H1 (cell line): ENCODE measurements around the gene COQ9. TPM values are rescaled to one million over a fixed set of nuclear protein-coding genes. Genes with fewer than 3 reads are reported as not detected.

Experiments used
- CTCF ChIA-PET: fragments of 300-600 bp; sonication (Branson Sonifier 250); formaldehyde crosslinking; loops from one replicate; lab custom pipeline; 2021; ENCODE audit not compliant: partially characterized antibody; lab: Charles Lee
- POLR2A ChIA-PET: fragments of 300-600 bp; sonication (Branson Sonifier 250); formaldehyde crosslinking; loops from one replicate; lab custom pipeline; 2021; ENCODE audit warnings: inconsistent platforms; ENCODE audit not compliant: partially characterized antibody; lab: Charles Lee
- DNase-seq, 2 experiments: peaks; one replicate each; pipeline versions ENCODE4 v3.0.0 to v3.0.0-alpha.2; 2010 to 2022; ENCODE audit warnings: low spot score in 2 of 2, low read depth in 1 of 2, mixed read lengths in 1 of 2
- FAIRE-seq: peaks from 2 replicates; lab custom pipeline; 2011; peaks lifted over from hg19 to GRCh38; lab: Jason Lieb, UNC
- H2AFZ ChIP-seq: 2 replicates; pipeline ENCODE4 v1.8.1; 2012; ENCODE audit warnings: low read length, inconsistent platforms
- H2AK5ac ChIP-seq: 2 replicates; pipeline ENCODE4 v1.6.1; 2013; ENCODE audit warnings: low read depth, low read length
- H2BK120ac ChIP-seq: replicated peaks from 2 replicates; pipeline ENCODE3; 2013; ENCODE audit warnings: low read depth, low read length, inconsistent platforms
- H2BK12ac ChIP-seq: 2 replicates; pipeline ENCODE4 v1.6.1; 2013; ENCODE audit warnings: low read depth, low read length
- H2BK15ac ChIP-seq: 2 replicates; pipeline ENCODE4 v1.6.1; 2013; ENCODE audit warnings: low read length
- H2BK20ac ChIP-seq: 2 replicates; pipeline ENCODE4 v1.6.1; 2013; ENCODE audit warnings: low read length
- H2BK5ac ChIP-seq: 2 replicates; pipeline ENCODE4 v1.6.1; 2013; ENCODE audit warnings: low read depth, low read length
- H3K14ac ChIP-seq: 2 replicates; pipeline ENCODE4 v1.6.1; 2013; ENCODE audit warnings: inconsistent platforms; ENCODE audit not compliant: insufficient read length
- H3K18ac ChIP-seq: 2 replicates; pipeline ENCODE4 v1.6.1; 2013; ENCODE audit warnings: low read length; ENCODE audit errors: extremely low read depth
- H3K23ac ChIP-seq: 2 replicates; pipeline ENCODE4 v1.6.1; 2013; ENCODE audit warnings: inconsistent platforms; ENCODE audit not compliant: insufficient read length
- H3K23me2 ChIP-seq: 2 replicates; pipeline ENCODE4 v1.6.1; 2013; ENCODE audit warnings: low read depth, low read length
- H3K27ac ChIP-seq: 2 replicates; pipeline ENCODE4 v1.6.1; 2011; ENCODE audit warnings: low read depth, low read length, inconsistent platforms
- H3K27me3 ChIP-seq, 4 experiments: replicated peaks in 1 of 4; 1 replicate in 1 of 4; 2 replicates in 3 of 4; pipeline versions ENCODE4 v1.6.1 to v1.8.1; 2011 to 2013; ENCODE audit warnings: low read length in 3 of 4, mild to moderate bottlenecking in 3 of 4, inconsistent platforms in 2 of 4, mixed read lengths in 2 of 4, moderate library complexity in 1 of 4; ENCODE audit not compliant: control insufficient read depth in 3 of 4, insufficient read depth in 3 of 4; ENCODE audit errors: extremely low read depth in 1 of 4
- H3K36me3 ChIP-seq, 4 experiments: 2 replicates each; pipeline versions ENCODE4 v1.6.1 to v1.8.1; 2011 to 2013; ENCODE audit warnings: mild to moderate bottlenecking in 4 of 4, low read length in 3 of 4, moderate library complexity in 2 of 4, control low read depth in 1 of 4, inconsistent platforms in 1 of 4; ENCODE audit not compliant: insufficient read depth in 4 of 4, control insufficient read depth in 2 of 4
- H3K4ac ChIP-seq: replicated peaks from 2 replicates; pipeline ENCODE3; 2013; ENCODE audit warnings: low read length, low read depth, mixed read lengths, inconsistent platforms; ENCODE audit not compliant: insufficient read length
- H3K4me1 ChIP-seq, 4 experiments: replicated peaks in 1 of 4; 1 replicate in 1 of 4; 2 replicates in 3 of 4; pipeline versions ENCODE4 v1.6.1 to v1.8.1; 2011 to 2013; ENCODE audit warnings: low read length in 3 of 4, inconsistent platforms in 2 of 4, mixed read lengths in 1 of 4; ENCODE audit not compliant: insufficient read depth in 4 of 4, control insufficient read depth in 3 of 4
- H3K4me2 ChIP-seq, 2 experiments: 2 replicates each; pipeline versions ENCODE4 v1.6.1 to v1.8.1; 2011 to 2013; ENCODE audit warnings: low read depth in 2 of 2, low read length in 2 of 2, control low read depth in 1 of 2, inconsistent platforms in 1 of 2, mild to moderate bottlenecking in 1 of 2; ENCODE audit not compliant: insufficient read depth in 1 of 2
- H3K4me3 ChIP-seq, 4 experiments: fragments of 200-600, 300-600 bp in 1 of 4; sonication (generic), shearing (Covaris generic), sonication (Bioruptor Twin) in 1 of 4; 2 replicates each; pipeline versions ENCODE4 v1.5.1 to v1.8.1; 2011 to 2016; ENCODE audit warnings: low read length in 4 of 4, low read depth in 3 of 4, control low read depth in 2 of 4, inconsistent platforms in 2 of 4, mild to moderate bottlenecking in 2 of 4, mixed read lengths in 1 of 4, moderate library complexity in 1 of 4; ENCODE audit not compliant: insufficient read depth in 2 of 4; ENCODE audit errors: extremely low read depth in 1 of 4
- H3K56ac ChIP-seq: replicated peaks from 2 replicates; pipeline ENCODE3; 2013; ENCODE audit warnings: low read depth, mild to moderate bottlenecking, mixed read lengths, low read length, inconsistent platforms; ENCODE audit not compliant: insufficient read length
- H3K79me1 ChIP-seq: 2 replicates; pipeline ENCODE4 v1.6.1; 2013; ENCODE audit warnings: low read depth, low read length, control low read depth
- H3K79me2 ChIP-seq, 2 experiments: 2 replicates each; pipeline versions ENCODE4 v1.6.1 to v1.8.1; 2012 to 2013; ENCODE audit warnings: low read length in 2 of 2, mild to moderate bottlenecking in 2 of 2, inconsistent platforms in 1 of 2; ENCODE audit not compliant: insufficient read depth in 2 of 2, control insufficient read depth in 1 of 2
- H3K9ac ChIP-seq, 4 experiments: replicated peaks in 1 of 4; 1 replicate in 1 of 4; 2 replicates in 3 of 4; pipeline versions ENCODE4 v1.6.1 to v1.8.1; 2011 to 2013; ENCODE audit warnings: low read depth in 3 of 4, low read length in 3 of 4, control low read depth in 2 of 4, mild to moderate bottlenecking in 2 of 4, moderate library complexity in 2 of 4, inconsistent platforms in 1 of 4; ENCODE audit errors: extremely low read depth in 1 of 4
- H3K9me3 ChIP-seq, 2 experiments: 2 replicates each; pipeline versions ENCODE4 v1.6.1 to v1.8.1; 2012 to 2013; ENCODE audit warnings: mild to moderate bottlenecking in 2 of 2, moderate library complexity in 2 of 2, control low read depth in 1 of 2, inconsistent platforms in 1 of 2, low read depth in 1 of 2, low read length in 1 of 2, mixed read lengths in 1 of 2; ENCODE audit not compliant: insufficient read depth in 2 of 2
- H4K20me1 ChIP-seq, 2 experiments: replicated peaks in 1 of 2; 2 replicates each; pipeline versions ENCODE3 to v1.8.1; 2011 to 2013; ENCODE audit warnings: inconsistent platforms in 2 of 2, low read length in 2 of 2, mild to moderate bottlenecking in 1 of 2; ENCODE audit not compliant: insufficient read depth in 2 of 2, control insufficient read depth in 1 of 2
- H4K5ac ChIP-seq: 2 replicates; pipeline ENCODE4 v1.6.1; 2013; ENCODE audit warnings: low read length, low read depth, mixed read lengths, inconsistent platforms; ENCODE audit not compliant: insufficient read length
- H4K8ac ChIP-seq: 2 replicates; pipeline ENCODE4 v1.8.0; 2013; ENCODE audit warnings: mild to moderate bottlenecking, moderate library complexity, low read length, inconsistent platforms; ENCODE audit not compliant: insufficient read depth; ENCODE audit errors: extremely low read depth
- H4K91ac ChIP-seq: replicated peaks from 2 replicates; pipeline ENCODE3; 2013; ENCODE audit warnings: low read length, mixed read lengths, inconsistent platforms; ENCODE audit not compliant: insufficient read length
- CHD1 ChIP-seq: IDR thresholded peaks from 2 replicates; pipeline ENCODE4 v1.6.1; 2012; ENCODE audit warnings: low read depth, low read length, improper control_type of control experiment
- CTBP2 ChIP-seq: IDR thresholded peaks from 2 replicates; pipeline ENCODE4 v1.7.0; 2011; ENCODE audit warnings: borderline replicate concordance, mild to moderate bottlenecking, moderate library complexity, mixed read lengths, low read length; ENCODE audit not compliant: insufficient read depth, insufficient read length
- HDAC2 ChIP-seq, 2 experiments: fragments of 300-600 bp in 1 of 2; sonication (generic) in 1 of 2; IDR thresholded peaks; 2 replicates each; pipeline ENCODE4 v1.6.1; 2011 to 2012; ENCODE audit warnings: low read depth in 2 of 2, low read length in 2 of 2, mild to moderate bottlenecking in 2 of 2, moderate library complexity in 2 of 2, borderline replicate concordance in 1 of 2, inconsistent platforms in 1 of 2
- SAP30 ChIP-seq: fragments of 300-600 bp; sonication (generic); IDR thresholded peaks from 2 replicates; pipeline ENCODE4 v1.7.1; 2012; ENCODE audit warnings: low read length, moderate library complexity, mild to moderate bottlenecking, inconsistent platforms; ENCODE audit not compliant: insufficient read depth, insufficient replicate concordance
- SIX5 ChIP-seq: IDR thresholded peaks from 2 replicates; pipeline ENCODE4 v1.6.1; 2011; ENCODE audit warnings: mild to moderate bottlenecking, low read depth, low read length
- SP2 ChIP-seq: IDR thresholded peaks from 2 replicates; pipeline ENCODE4 v1.6.1; 2012; ENCODE audit warnings: mild to moderate bottlenecking, low read length, inconsistent platforms
- TAF7 ChIP-seq: optimal IDR thresholded peaks from 2 replicates; pipeline ENCODE3; 2011; ENCODE audit warnings: low read depth, mild to moderate bottlenecking, inconsistent platforms, low read length, moderate library complexity, borderline replicate concordance
- WGBS, 2 experiments: shearing (Covaris generic) in 1 of 2; methylation state at CpG; one replicate each; pipeline versions ENCODE4 v1.1.6 to v1.1.7; 2013 to 2015; ENCODE audit warnings: low lambda C conversion rate in 2 of 2, mixed read lengths in 2 of 2, inconsistent platforms in 1 of 2, low coverage in 1 of 2, missing lambda C conversion rate in 1 of 2; ENCODE audit not compliant: insufficient replicate concordance in 2 of 2, insufficient coverage in 1 of 2, insufficient read length in 1 of 2; ENCODE audit errors: extremely low coverage in 1 of 2, missing lambda C conversion rate in 1 of 2; 5-methylcytosine and 5-hydroxymethylcytosine counted together
- polyA plus RNA-seq, 7 experiments: library from polyadenylated mRNA; depleted of rRNA in 3 of 7; stranded (reverse) in 5 of 7; unstranded in 2 of 7; fragments of >200 nt in 5 of 7; fragments of 200-250 nt in 2 of 7; gene quantifications; 1 replicate in 5 of 7; 2 replicates in 1 of 7; 4 replicates in 1 of 7; pipeline versions ENCODE4 v1.2.1 to v1.2.3, GENCODE V29; 2011 to 2013; ENCODE audit warnings: missing spikeins in 2 of 7, mixed read lengths in 2 of 7
- total RNA-seq: library from RNA; stranded (reverse); fragmentation: NEBNext Ultra II Directional; extraction: Animal tissue kit (Norgen Biotek cat#: 25700); gene quantifications from 2 replicates; pipeline ENCODE4 v1.2.1, GENCODE V29; 2021

Gene COQ9
- total and polyA plus RNA-seq, 2 of the 8 experiments (the other 6 are each of a cell fraction or from before 2014, with no cell fraction given): 33.3 to 60.3 TPM

DNA sequence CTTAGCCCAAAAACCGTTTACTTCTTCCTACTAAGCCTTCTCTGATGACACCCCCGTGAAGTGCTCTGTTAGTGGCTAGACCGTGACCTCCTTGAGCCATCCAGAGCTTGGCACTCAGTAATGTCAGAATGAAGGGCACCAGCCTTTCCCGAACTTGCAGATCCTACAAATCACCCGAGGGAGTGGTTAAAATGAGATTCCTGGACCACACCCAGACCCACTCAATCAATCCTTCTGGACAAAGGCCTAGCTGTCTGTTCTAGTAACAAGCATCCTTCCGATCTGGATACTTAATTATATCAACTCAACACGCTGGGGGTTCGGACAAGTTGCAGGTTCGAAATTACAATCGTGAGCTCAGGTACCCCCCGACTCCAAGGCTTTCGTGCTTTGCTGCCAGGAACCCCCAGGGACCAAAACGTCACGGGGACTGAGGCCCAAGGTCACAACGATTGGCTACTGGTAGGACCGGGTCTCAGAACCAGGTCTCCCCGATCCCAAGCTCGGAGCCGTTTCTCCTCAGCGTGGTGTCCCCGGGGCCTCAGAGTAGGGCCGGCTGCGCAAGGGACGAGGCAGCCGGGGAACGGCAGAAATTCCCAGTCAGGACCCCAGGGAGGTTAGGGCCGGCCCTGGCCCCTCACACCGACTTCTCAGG, 621 bp upstream of the COQ9 start:
- Histone ChIP-seq H4K8ac (peak overlapping the region; percentile 97), H2BK12ac (no peak overlapping the region), H3K9ac (peak overlapping the region; percentile 73 to 89 (median 80)), H4K91ac (peak overlapping the region; percentile 7), H2AK5ac (no peak overlapping the region), H3K18ac (peak overlapping the region; percentile 41; the same call in 1 of the 2 replicates), H2AFZ (peak overlapping the region; percentile 37; the same call in 1 of the 2 replicates), H2BK15ac (no peak overlapping the region), H3K9me3 (no peaks in the 10 kb centered on the region), H3K27ac (peak overlapping the region; percentile 73), H3K23me2 (peaks cover 6% of the 10 kb centered on the region), H3K4ac (no peak overlapping the region), H3K36me3 (peaks cover 0 to 5% (median 0%) of the 10 kb centered on the region in 4 experiments; a peak in 3 of 8 replicates), H3K56ac (peak overlapping the region; percentile 91), H3K14ac (no peak overlapping the region), H3K27me3 (no peaks in the 10 kb centered on the region), H4K20me1 (no peaks in the 10 kb centered on the region), H2BK20ac (no peak overlapping the region), H3K4me2 (peak overlapping the region; percentile 88 to 96), H2BK120ac (no peak overlapping the region), H3K4me1 (peaks cover 0 to 3% (median 3%) of the 10 kb centered on the region in 4 experiments; a peak in 5 of 7 replicates), H3K79me1 (no peaks in the 10 kb centered on the region; the same call in 1 of the 2 replicates), H4K5ac (peak overlapping the region; percentile 69), H3K79me2 (peaks cover 7 to 36% of the 10 kb centered on the region in 2 experiments), H3K23ac (no peak overlapping the region), H3K4me3 (peak overlapping the region; percentile 80 to 97 (median 96)), H2BK5ac (0 out of 2 replicates have a peak overlapping the region, but pooled peaks have one; percentile 79)
- POLR2A ChIA-PET: interaction anchor here (0.7 to 2.0 kb wide), 16 partner anchors 10 to 147 kb away, joined by 3 to 20 read pairs (median 4); partner anchors contain the start of genes CX3CL1 and POLR2C
- no peak for FAIRE-seq
- no peak for DNase-seq
- WGBS, 2 experiments: 10% methylated on average over 28 of the region's 28 CpGs; no CpG with 5 or more reads in 1 of the 2 experiments
- CTCF ChIA-PET: interaction anchor here (0.9 to 4.4 kb wide), 8 partner anchors 13 to 76 kb away, joined by 3 to 27 read pairs (median 4); no protein-coding TSS in a partner anchor
- TF ChIP-seq TAF7 (no peak), HDAC2 (IDR thresholded peaks at IDR 0.05; ENCODE audit: borderline replicate concordance in 1 of 2, low read depth in 2 of 2, low read length in 2 of 2) (peak in 1 of 2 experiments; percentile 17; a peak in 1 of 4 replicates), CTBP2 (no peak), SIX5 (no peak), SAP30 (peak; percentile 58), CHD1 (no peak), SP2 (no peak)
